NK-92 (cell line): ENCODE measurements around the gene RNFT2.
"Not testable (repeated sequence)": the region's sequence is repeated elsewhere in the genome, so short reads cannot be mapped to it uniquely, and the experiment has no call there.

Experiments
- DNase-seq: peaks from one replicate; lab custom pipeline; 2025; ENCODE audit not compliant: unreplicated experiment; lab: John Stamatoyannopoulos, UW

Gene RNFT2

GRCh38 chr12:116792403-116792802, 54.3 kb downstream of the RNFT2 start:
- no peak for DNase-seq

GRCh38 chr12:116794725-116795124, 56.6 kb downstream of the RNFT2 start:
- no peak for DNase-seq

- DNase-seq, result no peak
Measured at GRCh38 chr12:116797885-116798284, 59.8 kb downstream of the RNFT2 start.

- DNase-seq, result no peak
Measured at GRCh38 chr12:116798719-116799118, 60.6 kb downstream of the RNFT2 start.

- DNase-seq, result no peak
Measured at GRCh38 chr12:116799955-116800354, 61.8 kb downstream of the RNFT2 start.

- DNase-seq, result no peak
Measured at GRCh38 chr12:116800918-116801317, 62.8 kb downstream of the RNFT2 start.

GRCh38 chr12:116802018-116802417, 63.9 kb downstream of the RNFT2 start:
- DNase-seq, result no peak

GRCh38 chr12:116803013-116803736, 65.1 kb downstream of the RNFT2 start:
- DNase-seq, result no peak

GRCh38 chr12:116804051-116804450, 65.9 kb downstream of the RNFT2 start:
- DNase-seq, result no peak

GRCh38 chr12:116806845-116807440, 68.8 kb downstream of the RNFT2 start:
- DNase-seq, result no peak

- DNase-seq, result no peak
Measured at GRCh38 chr12:116807546-116807945, 69.4 kb downstream of the RNFT2 start.

GRCh38 chr12:116808113-116809105, 70.3 kb downstream of the RNFT2 start:
- DNase-seq, result no peak

- no peak for DNase-seq
Measured at GRCh38 chr12:116812238-116812637, 74.1 kb downstream of the RNFT2 start.

GRCh38 chr12:116813271-116814041, 75.3 kb downstream of the RNFT2 start:
- DNase-seq, result no peak

GRCh38 chr12:116814766-116815165, 76.7 kb downstream of the RNFT2 start:
- not testable (repeated sequence) for DNase-seq

- no peak for DNase-seq
Measured at GRCh38 chr12:116818341-116818856, 80.3 kb downstream of the RNFT2 start.

GRCh38 chr12:116818948-116819832, 81.1 kb downstream of the RNFT2 start:
- DNase-seq, result peak; percentile 32

GRCh38 chr12:116820064-116820656, 82.0 kb downstream of the RNFT2 start:
- no peak for DNase-seq

- DNase-seq, result no peak
Measured at GRCh38 chr12:116821291-116821690, 83.2 kb downstream of the RNFT2 start.
